ENCODE data around the gene MAP1LC3B2. TPM values are rescaled to one million over a fixed set of nuclear protein-coding genes. Genes with fewer than 3 reads are reported as not detected.

The MAP1LC3B2 gene
- total RNA-seq, 1 donor from 2014 or later, result 0.13 TPM

DNA sequence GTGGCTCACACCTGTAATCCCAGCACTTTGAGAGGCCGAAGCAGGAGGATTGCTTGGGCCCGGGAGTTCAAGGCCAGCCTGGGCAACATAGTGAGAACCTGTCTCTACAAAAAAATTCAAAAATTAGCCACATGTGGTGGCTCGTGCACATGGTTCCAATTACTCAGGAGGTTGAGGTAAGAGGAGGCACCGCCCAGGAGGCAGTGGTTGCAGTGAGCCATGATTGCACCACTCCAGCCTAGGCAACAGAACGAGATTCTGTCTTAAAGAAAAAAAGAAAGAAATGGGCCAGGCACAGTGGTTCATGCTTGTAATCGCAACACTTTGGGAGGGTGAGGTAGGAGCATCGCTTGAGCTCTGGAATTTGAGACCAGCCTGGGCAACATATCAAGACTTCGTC lies 33.5 kb downstream of the MAP1LC3B2 start:
- DNase-seq (ENCODE audit: low read depth in 2 of 2), result no peak

DNA sequence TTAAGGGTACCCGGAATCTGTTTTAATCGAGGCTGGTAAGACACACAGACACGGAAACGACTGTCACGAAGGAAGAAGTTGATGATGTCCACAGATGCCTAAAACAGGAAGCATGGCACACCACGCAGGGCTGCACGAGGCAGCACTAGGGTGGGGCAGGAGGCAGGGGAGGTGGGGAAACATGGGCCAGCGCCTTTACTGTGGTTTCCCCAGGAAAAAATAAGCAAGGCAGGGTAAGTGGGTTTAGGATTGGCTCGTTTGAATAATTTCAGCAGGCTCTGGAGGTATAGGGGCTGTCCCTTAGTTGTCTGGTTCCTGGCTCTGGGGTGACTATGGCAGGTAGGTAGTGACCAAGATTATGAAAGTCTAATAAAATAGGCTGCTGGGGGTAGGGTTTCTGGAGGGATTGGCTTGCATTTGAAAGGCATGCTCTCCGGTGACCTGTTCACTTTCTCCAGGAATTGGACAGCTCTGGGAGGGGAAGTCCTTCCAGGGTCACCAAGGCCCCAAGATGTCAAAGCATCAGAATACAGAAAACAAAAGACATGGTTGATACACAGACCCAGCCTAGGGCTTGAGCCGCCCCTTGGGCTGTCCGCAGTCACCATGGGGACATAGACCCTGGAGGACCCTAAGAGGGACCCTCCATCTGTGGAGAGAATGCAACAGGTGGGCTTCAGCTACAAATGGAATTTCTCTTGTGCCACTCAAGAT lies 35.3 kb downstream of the MAP1LC3B2 start:
- no peak for DNase-seq (ENCODE audit: low read depth in 2 of 2)

DNA sequence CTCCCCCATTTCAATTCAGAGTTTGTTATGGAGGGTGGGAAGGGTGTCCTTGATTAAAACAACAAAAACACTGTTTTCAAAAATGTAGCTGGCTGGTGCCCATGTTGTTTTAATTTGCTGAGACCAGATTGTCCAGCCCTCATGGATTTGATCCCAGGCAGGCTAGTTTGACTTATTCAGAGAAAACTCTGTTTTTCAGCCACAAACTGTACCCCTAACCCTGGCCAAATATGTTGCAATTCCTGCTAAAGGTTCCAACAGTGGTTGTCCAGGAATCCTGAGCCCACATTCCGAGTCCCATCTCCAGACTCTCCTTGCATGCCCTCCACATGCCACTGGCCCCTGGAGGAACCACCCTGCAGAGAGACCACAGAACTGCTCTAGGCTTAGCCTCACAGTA lies 36.0 kb downstream of the MAP1LC3B2 start:
- no peak for DNase-seq (ENCODE audit: low read depth in 2 of 2)

DNA sequence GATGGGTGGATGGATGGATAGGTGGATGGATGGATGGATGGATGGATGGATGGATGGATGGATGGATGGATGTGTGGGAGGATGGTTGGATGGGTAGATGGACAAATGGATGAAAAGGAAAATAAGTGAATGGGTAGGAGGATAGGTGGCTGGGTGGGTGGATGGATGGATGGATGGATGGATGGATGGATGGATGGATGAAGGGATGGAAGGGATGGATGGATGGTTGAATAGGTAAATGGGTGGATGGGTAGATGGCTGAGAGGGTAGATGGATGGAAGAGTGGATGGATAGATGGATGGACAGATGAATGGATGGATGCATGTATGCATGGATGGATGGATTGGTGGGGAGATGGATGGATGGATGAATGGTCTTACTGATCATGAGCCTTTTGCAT lies 36.5 kb downstream of the MAP1LC3B2 start:
- DNase-seq (ENCODE audit: low read depth in 2 of 2), result no peak

DNA sequence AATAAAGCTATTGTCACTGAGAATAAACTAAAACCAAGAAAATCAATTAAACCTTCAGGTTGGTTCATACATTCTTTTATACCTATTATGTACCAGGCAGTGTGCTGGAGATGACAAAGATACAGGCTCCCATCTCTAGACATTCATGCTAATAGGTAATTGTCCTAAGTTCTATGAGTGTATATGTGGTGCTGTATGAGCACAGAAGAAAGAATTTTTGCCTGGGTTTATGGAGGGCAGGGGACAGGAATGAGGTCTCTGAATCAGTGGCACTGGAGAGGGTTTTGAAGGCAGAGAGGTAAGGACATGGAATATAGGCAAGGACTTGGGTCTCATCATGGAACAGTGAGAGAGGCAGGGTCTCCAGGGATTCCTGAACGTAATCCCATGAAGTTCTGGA lies 38.7 kb downstream of the MAP1LC3B2 start:
- no peak for DNase-seq (ENCODE audit: low read depth in 2 of 2)

DNA sequence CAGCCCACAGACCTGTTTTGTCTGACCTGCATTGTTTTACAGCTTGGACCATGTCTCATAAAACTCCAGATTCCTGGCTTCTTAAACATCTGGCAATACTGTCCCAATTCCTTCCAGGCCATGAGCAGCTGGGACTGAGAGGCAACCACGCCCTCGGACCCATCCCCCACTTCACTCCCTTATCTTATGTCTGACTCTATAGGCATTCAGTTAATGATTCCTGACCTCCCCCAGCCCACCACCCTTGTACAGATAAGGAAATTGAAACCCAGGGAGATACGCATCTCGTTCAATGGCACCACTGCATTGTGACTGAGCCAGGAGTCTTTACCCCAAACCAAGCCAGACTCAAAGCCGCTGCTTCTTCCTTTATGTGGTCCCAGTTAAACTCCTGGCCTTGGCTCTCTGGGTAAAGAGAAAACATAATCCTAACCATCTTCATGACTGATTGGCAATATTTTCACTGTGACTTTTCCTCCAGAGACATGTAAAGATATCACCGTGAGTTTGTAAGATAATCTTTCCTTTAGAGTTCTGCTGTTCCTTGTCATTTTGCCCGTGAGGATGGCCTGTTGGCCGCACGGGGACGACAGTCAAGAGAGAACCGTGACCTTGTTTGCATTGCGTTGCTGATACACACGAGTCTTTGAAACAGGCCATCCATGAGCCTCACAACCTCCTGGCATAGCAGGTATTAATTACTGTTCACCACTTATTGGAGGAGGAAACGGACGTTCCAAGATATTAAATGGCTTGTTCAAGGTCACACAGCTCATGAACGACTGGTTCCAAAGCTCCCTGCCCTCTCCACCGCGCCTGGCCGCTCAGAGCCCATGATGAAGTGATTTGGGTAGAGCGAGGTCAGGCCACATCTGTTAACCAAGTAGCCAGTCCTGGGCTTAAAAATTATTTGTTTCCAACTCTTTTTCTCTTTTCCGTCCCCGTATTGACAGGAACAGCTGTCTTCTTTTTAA lies 39.4 kb downstream of the MAP1LC3B2 start:
- DNase-seq (ENCODE audit: low read depth in 2 of 2), result no peak

DNA sequence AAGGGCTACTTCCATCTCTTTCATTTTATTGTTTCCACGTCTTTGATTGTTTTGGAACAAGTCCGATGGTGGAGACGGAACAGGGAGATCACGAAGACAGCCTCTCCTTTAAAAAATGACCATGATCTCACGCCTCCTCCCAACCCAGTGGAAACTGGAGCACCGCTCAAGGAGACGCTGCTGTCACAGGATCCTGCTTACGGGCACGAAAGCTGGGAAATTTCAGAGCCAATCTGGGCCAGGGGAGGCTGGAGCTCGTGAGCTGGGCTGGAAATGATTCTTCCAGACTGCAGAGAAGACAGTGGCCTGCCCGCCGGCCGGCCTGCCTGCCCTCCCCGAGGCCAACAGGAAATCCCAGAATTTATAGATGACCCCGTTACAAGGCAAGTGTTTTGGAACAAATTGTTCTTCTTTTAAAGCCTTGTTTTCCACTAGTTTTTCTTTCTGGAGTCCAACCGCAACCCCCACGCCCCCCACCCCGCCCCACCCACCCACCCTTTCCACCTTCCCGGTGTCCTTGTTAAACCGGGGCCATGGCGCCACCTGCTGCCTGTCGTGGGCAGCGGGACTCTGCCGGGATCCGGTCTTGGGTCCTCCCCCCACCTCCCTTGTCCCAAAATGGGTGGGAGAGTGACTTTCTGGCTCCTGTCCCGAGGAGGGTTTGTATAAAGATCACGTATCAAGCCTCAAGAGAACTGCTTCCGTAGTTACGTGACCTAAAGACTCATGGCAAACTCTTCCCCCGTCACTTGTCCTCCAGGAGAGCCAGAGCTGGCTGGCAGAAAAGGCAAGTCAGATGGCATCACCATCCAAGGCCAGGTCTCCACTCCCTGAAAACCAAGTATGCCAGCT lies 40.3 kb downstream of the MAP1LC3B2 start:
- DNase-seq (ENCODE audit: low read depth in 2 of 2), result peak in 1 of 2 donors; percentile 76

DNA sequence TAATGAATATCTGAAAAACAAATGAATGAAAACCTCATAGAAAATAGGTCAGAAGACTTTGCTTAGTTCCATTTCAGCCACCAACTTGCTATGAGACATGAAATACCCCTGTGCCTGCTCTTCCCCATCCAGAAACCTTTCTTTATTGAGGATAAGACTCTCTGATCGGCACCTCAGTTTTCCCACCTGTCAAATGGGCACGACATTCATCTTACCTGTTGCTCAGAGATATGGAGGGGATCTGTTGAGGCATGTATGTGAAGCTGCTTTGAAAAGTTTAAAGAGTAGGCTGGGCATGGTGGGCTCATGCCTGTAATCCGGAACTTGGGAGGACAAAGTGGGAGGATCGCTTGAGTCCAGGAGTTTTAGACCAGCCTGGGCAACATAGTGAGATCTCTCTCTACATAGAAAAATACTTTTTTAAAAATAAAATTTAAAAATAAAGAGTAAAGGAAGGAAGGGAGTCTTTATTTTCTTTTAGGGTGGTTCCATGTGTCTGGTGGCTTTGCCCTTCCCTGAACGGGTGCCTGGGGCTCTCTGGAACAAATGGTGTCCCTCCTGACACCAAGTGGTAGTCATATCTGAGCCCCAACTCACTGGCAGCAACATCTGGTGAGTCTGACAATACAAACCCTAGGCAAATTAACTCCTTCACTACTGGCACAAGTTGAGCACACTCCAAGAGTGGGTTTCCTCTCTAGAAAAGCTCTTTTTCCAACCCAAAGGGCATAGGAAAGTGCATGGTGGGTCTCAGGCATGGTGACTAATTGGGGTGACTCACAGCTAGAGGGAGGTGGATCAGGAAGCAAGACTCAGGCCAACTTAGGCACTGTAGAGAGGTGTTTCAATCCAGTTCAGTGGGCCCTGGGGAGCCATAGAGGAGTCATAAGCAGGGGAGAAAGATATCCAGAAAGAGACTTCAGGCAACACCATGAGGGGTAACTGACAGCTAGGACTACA lies 42.1 kb downstream of the MAP1LC3B2 start:
- DNase-seq (ENCODE audit: low read depth in 2 of 2), result peak in 1 of 2 donors; percentile 50

DNA sequence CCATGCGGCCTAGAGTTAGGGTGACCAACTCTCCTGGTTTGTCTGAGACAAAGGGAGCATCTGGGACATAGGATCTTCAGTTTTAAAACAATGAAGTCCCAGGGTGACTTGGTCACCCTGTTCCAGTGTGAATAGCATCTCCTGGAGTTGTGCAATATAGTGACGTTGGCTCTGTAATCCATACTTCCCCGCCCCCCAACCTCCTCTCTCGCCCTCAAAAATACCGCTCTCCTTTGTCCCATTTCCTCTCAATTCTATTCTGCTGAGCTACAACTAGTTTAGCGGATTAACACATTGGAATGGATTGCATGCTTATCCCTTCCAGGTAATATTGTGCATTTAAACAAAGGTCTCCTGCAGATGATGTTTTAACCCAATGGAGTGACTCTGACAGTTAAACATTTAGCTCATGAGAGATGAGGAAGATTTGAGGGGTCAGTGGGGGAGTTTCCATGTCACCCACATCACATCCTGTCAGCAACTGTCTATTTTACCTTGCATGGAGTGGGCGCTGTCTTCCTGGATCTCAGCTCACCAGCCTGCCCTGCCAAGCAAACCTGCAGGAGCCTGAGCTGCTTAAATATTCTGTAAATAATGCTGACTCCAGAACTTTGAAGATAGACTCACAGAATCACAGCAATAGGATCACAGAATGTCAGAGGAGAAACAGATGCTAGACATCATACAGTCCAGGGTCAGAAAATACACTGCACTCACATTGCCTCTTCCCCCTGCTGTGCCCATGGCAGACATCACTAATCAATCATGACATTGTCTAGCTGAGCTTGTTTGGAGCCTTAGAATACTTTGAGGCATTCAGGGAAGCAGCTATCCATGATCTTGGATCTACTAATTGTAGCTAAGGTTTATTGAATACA lies 43.0 kb downstream of the MAP1LC3B2 start:
- no peak for DNase-seq (ENCODE audit: low read depth in 2 of 2)

DNA sequence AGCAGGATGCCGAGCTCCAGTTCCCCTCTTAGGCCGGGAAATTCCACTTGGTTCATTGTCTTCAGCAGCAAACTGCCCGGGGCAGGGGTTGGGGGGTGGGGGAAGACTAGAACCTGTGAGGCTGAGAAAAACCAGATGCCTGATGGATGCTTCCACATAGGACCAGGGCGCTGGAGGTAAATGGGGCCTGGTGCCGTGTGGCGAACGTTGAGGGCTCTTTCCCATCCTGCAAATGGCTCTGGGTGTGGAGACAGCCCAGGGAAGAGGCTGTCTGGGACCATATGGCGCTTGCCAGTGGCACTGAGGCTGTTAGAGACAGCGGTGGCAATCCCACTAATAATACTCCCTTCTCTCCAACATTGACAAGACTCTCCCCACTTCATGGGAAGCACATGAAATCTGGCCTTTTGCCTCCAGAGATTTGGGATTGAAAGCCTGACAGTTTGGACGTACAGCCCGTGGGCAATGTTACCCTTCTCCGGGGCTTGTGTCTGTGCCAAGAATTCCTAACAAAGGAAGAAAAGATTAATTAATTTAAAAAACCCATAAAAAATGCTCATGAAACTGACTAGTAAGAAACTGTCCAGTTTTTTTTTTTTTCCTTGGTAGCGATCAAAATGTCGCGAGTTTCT lies 44.5 kb downstream of the MAP1LC3B2 start:
- DNase-seq (ENCODE audit: low read depth in 2 of 2), result no peak

DNA sequence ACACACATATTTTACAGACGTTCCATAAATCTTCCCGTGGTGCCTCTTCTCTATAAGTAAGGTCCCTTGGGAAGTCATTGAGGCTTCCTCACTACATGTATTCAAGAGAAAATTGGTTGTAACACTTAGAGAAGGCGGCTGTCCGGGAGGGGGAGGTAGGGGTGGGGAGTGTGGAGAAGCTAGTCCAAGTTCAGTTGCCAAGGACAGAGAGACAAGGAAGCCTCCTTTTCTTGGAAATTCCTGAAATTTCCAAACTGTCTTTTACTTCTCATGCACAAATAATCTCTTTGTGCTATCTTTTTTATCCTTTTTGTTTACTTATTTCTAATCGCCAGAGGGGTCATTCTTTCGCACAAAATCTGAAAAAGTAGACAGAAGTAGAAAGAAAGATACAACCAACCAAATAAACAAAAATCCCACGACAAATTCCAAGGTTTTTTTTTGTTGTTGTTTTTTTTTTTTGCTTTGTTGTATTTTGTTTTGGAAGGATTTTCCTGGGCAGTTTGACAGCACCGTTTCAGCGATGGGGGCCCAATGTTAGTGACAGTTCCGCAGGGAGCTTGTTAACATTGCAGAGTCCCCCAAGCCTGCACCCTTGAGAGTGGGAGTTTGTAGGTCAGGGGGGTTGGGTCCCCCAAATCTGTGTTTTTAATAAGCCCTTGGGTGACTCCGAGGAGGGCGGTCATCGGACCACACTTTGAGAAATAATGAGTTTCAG lies 45.2 kb downstream of the MAP1LC3B2 start:
- no peak for DNase-seq (ENCODE audit: low read depth in 2 of 2)

DNA sequence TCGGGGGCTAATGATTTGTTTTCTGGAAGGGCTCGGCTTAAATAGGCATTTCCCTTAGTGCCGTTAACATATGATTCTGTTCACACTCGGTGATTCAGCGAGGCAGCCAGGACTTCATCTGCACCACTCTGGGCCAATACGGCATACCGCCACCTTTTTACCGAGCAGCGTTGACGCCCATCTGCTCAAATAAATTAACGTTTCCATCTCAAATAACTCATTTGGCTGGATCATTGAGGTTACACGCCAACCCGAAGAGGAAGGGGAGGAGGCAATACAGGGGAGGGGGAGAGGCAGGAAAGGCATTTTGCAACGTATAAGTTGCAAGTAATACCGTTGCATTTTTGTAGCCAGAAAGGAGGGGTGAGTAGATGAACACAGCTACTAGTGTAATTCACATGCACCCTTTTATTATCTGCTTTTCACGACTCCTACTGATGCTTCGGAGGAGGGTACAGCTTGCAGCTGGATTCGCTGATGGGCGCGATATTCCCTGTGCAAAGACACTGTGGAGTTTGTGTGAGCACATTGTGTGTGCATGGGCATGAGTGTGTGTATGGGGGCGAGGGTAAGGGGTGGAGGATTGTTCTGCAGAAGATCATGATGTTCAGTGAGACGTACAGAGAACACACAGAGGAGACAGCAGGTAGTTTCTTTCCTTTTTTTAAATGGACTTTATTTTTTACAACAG lies 45.9 kb downstream of the MAP1LC3B2 start:
- no peak for DNase-seq (ENCODE audit: low read depth in 2 of 2)

DNA sequence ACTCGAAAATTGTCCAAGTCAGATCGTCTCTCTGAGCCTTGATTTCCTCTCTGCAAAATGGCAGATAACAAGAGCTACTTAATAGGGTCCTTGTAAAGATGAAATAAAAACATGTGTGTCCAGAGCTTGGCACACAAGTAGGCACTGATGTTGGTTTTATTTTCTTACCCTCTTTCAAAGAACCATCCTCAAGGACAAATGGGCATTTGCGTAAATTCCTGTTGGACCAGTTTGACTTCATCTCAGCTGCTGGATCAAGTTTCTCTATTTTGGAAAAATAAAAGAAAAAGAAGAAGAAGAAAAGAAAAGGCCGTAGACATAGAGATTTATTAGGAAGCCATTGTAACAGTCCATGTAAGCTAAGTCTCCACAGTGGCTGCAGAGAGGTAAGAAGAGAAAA lies 47.2 kb downstream of the MAP1LC3B2 start:
- DNase-seq (ENCODE audit: low read depth in 2 of 2), result no peak

DNA sequence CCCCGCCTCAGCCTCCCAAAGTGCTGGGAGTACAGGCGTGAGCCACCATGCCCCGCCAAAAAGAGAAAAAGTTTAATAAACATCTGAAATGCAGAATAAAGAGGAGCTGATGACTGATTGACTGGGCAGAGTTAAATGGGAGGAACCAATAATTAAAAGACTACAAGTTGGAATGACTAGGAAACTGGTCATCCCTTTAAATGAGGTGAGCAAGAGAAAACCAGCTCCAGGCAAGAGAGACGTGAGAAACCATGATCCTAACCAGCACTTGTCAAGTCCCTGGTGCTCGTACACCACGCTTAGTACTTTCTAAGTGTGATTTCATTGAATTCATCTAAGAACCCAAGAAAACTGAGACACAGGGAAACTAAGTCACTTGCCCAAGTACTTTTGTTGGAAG lies 47.9 kb downstream of the MAP1LC3B2 start:
- DNase-seq (ENCODE audit: low read depth in 2 of 2), result no peak

DNA sequence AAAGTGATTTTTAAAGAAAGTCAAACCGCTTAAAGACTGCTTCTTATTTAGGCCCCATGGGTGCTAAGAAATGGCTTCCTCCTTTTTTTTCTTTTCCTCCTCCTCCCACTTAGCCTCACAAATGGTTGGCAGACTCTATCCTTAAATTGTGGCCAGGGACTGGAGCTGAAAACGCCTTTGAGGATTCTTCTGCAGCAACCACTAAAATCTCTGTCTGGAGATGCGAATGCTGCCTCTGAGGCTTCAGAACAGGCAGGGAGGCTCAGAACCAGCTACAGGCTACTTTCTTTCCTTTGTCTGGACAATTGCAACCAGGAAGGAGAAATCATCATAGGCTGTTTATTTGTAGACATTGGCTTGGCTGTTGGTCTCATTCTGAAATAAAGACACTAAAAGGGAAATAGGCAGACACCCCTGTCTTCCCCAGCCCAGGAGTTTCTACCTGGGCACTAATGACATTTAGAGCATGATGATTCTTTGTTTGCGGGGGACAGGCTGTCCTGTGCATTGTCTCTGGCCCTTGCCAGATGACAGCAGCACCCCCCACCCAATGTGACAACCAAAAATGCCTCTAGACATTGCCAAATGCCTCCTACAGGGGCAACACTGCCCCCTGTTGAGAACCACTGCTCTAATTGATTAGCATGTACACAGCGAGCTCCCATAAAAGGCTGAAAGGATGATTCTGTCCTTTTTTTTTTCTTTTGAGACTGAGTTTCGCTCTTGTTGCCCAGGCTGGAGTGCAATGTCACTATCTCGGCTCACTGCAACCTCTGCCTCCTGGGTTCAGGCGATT lies 50.3 kb downstream of the MAP1LC3B2 start:
- DNase-seq (ENCODE audit: low read depth in 2 of 2), result peak in 1 of 2 donors; percentile 32

DNA sequence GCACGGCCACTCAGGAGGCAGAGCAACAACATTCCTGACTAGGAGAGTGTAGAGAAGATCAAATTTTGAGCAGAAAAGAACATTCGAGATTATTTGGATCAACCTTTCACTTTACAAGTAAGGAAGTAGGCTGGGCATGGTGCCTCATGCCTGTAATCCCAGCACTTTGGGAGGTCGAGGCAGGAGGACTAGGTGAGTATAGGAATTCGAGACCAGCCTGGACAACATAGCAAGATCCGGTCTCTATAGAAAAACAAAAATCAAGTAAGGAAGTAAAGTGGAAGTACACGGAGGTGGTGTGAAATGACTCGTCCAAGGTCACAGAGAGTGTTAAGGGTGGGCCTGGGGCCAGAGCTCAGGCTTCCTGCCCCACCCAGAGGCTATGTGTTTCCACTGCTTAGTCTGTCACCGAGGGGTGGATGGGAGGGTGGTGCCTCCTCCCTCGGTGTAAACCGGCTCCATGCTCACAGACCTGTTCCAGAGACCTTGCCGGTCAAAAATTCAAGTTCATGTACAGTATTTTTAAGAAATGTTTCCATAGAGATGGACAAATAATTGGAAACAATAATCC lies 51.9 kb downstream of the MAP1LC3B2 start:
- peak; percentile 74 to 77 for DNase-seq (ENCODE audit: low read depth in 2 of 2)

DNA sequence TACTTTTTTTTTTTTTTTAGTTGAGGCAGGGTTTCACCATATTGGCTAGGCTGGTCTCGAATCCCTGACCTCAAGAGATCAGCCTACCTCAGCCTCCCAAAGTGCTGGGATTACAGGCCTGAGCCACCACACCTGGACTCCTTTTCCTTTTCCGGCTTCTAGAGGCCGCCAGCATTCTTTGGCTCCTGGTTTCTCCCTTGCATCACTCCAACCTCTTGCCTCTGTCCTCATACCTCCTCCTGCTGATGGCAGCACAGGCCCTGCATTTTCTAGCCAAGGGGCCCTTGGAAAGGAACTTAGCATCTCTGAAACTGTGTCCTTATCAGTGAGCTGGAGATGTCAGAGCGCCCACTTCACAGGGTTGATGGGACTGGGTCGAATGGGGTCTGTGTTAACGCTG lies 53.3 kb downstream of the MAP1LC3B2 start:
- DNase-seq (ENCODE audit: low read depth in 2 of 2), result no peak

Data from dermis microvascular lymphatic vessel endothelial cell (primary cell).